HepG2 (cell line): ENCODE results near the gene ARIH2. TPM values are rescaled to one million over a fixed set of nuclear protein-coding genes. Genes with fewer than 3 reads are reported as not detected.

Experiments used
- ATAC-seq: fragments of 200-7000 bp; cut with Tn5 transposase; 3 replicates; pipeline ENCODE4 v1.9.1; 2020; ENCODE audit warnings: mild to moderate bottlenecking, moderate library complexity
- BruUV-seq: library from RNA; stranded (reverse); fragments of 400-500 nt; replicated peaks from 2 replicates; lab custom pipeline; 2021; lab: Mats Ljungman, UMichigan
- CTCF ChIA-PET: fragments of 300-600 bp; formaldehyde crosslinking; extraction: SDS; loops from one replicate; lab custom pipeline; 2021; ENCODE audit warnings: low total read pairs, inconsistent platforms, low intra/inter-chr PET ratio; lab: Yijun Ruan, JAX
- POLR2A ChIA-PET: fragments of 350-600 bp; sonication (Branson Sonifier 250); formaldehyde crosslinking; loops from one replicate; lab custom pipeline; 2020; ENCODE audit warnings: antibody characterized with exemption, inconsistent platforms; lab: Yijun Ruan, JAX
- DNase-seq: peaks from one replicate; pipeline ENCODE4 v3.0.0-alpha.2; 2015; ENCODE audit warnings: low spot score
- FAIRE-seq: peaks from 3 replicates; lab custom pipeline; 2011; peaks lifted over from hg19 to GRCh38; lab: Jason Lieb, UNC
- H2AFZ ChIP-seq: one replicate; pipeline ENCODE4 v1.6.1; 2011; ENCODE audit warnings: low read length, inconsistent platforms
- H3K27ac ChIP-seq: fragments of 300-600 bp; 3 replicates; pipeline ENCODE4 v1.8.0; 2011; ENCODE audit warnings: mixed run types, mild to moderate bottlenecking, mixed read lengths, low read length, inconsistent platforms; ENCODE audit not compliant: insufficient read depth; ENCODE audit errors: extremely low read length
- H3K27me3 ChIP-seq, 2 experiments: fragments of 200-600 bp in 1 of 2; 2 replicates in 1 of 2; 3 replicates in 1 of 2; pipeline versions ENCODE4 v1.6.0 to v1.8.0; 2011; ENCODE audit warnings: low read length in 2 of 2, mild to moderate bottlenecking in 2 of 2, moderate library complexity in 2 of 2, inconsistent platforms in 1 of 2; ENCODE audit not compliant: insufficient read depth in 2 of 2, control insufficient read depth in 1 of 2
- H3K36me3 ChIP-seq, 2 experiments: fragments of 200-600 bp in 1 of 2; replicated peaks in 1 of 2; 2 replicates in 1 of 2; 3 replicates in 1 of 2; pipeline versions ENCODE4 v1.5.1 to v1.8.0; 2011; ENCODE audit warnings: low read length in 2 of 2, inconsistent platforms in 1 of 2; ENCODE audit not compliant: insufficient read depth in 2 of 2, control insufficient read depth in 1 of 2
- H3K4me1 ChIP-seq: 2 replicates; pipeline ENCODE4 v1.5.1; 2012; ENCODE audit warnings: low read length, inconsistent platforms; ENCODE audit not compliant: insufficient read depth
- H3K4me2 ChIP-seq: 2 replicates; pipeline ENCODE4 v1.6.0; 2011; ENCODE audit warnings: low read depth, low read length, inconsistent platforms
- H3K4me3 ChIP-seq, 3 experiments: fragments of 200-600 bp in 1 of 3; sonication (generic), shearing (Covaris generic) in 1 of 3; replicated peaks in 1 of 3; 2 replicates each; pipeline ENCODE4 v1.5.1; 2011 to 2016; ENCODE audit warnings: low read length in 3 of 3, inconsistent platforms in 2 of 3, low read depth in 2 of 3, mild to moderate bottlenecking in 2 of 3, control low read depth in 1 of 3, mixed read lengths in 1 of 3; ENCODE audit not compliant: insufficient read depth in 1 of 3
- H3K79me2 ChIP-seq: one replicate; pipeline ENCODE4 v1.6.1; 2011; ENCODE audit warnings: low read length, inconsistent platforms; ENCODE audit not compliant: insufficient read depth
- H3K9ac ChIP-seq: 2 replicates; pipeline ENCODE4 v1.6.0; 2011; ENCODE audit warnings: mild to moderate bottlenecking, low read depth, low read length, inconsistent platforms; ENCODE audit not compliant: insufficient read depth
- H3K9me3 ChIP-seq: 2 replicates; pipeline ENCODE4 v1.5.1; 2012; ENCODE audit warnings: mild to moderate bottlenecking, low read length
- H4K20me1 ChIP-seq: 2 replicates; pipeline ENCODE4 v1.6.0; 2011; ENCODE audit warnings: inconsistent platforms, mild to moderate bottlenecking, low read length, moderate library complexity; ENCODE audit not compliant: insufficient read depth
- JUN ChIP-seq: sonication (generic); formaldehyde crosslinking; IDR thresholded peaks from 2 replicates; pipeline ENCODE4 v1.4.0; 2020; ENCODE audit warnings: mild to moderate bottlenecking, missing genetic modification reagents
- PHF8 ChIP-seq: sonication (generic); formaldehyde crosslinking; IDR thresholded peaks from 2 replicates; pipeline ENCODE4 v1.5.0; 2020; ENCODE audit warnings: missing genetic modification reagents
- PPARG ChIP-seq: conservative IDR thresholded peaks from 2 replicates; pipeline ENCODE4 v1.6.1; 2016; ENCODE audit warnings: missing biosample characterization, missing genetic modification reagents
- SIN3A ChIP-seq: IDR thresholded peaks from 2 replicates; pipeline ENCODE4 v1.6.1; 2011; ENCODE audit warnings: low read depth, mild to moderate bottlenecking, control low read depth, low read length, borderline replicate concordance
- SP4 ChIP-seq: sonication (generic); formaldehyde crosslinking; IDR thresholded peaks from 2 replicates; pipeline ENCODE4 v1.8.1; 2023; ENCODE audit warnings: mild to moderate bottlenecking, missing genetic modification reagents
- ZEB1 ChIP-seq: IDR thresholded peaks from 2 replicates; pipeline ENCODE4 v1.6.1; 2012; ENCODE audit warnings: mild to moderate bottlenecking, low read depth, inconsistent platforms; ENCODE audit not compliant: insufficient replicate concordance
- ZNF274 ChIP-seq: sonication (generic); formaldehyde crosslinking; IDR thresholded peaks from 2 replicates; pipeline ENCODE4 v1.5.1; 2020; ENCODE audit warnings: mild to moderate bottlenecking, missing genetic modification reagents
- ZNF30 ChIP-seq: sonication (generic); formaldehyde crosslinking; IDR thresholded peaks from 2 replicates; pipeline ENCODE4 v1.5.0; 2020; ENCODE audit warnings: mild to moderate bottlenecking, missing genetic modification reagents
- ZNF580 ChIP-seq: IDR thresholded peaks from 2 replicates; pipeline ENCODE4 v1.6.1; 2016; ENCODE audit warnings: low read depth, borderline replicate concordance
- ZNF75D ChIP-seq: sonication (generic); formaldehyde crosslinking; IDR thresholded peaks from 2 replicates; pipeline ENCODE4 v1.8.1; 2023; ENCODE audit warnings: missing genetic modification reagents, mild to moderate bottlenecking, borderline replicate concordance
- WGBS: methylation state at CpG from one replicate; pipeline ENCODE4 v1.1.6; 2017; ENCODE audit warnings: low lambda C conversion rate; 5-methylcytosine and 5-hydroxymethylcytosine counted together
- in situ Hi-C: cut with HindIII; loops from 2 replicates; pipeline ENCODE4 v1.10.0; 2017; ENCODE audit warnings: low pct_unique_long_range_greater_than_20kb; ENCODE audit not compliant: extremely low pct_ligation_motif_present
- intact Hi-C: fragments of 100-400 bp; cut with micrococcal nuclease; formaldehyde crosslinking; loops from one replicate; pipeline ENCODE4 v1.10.0; 2022; ENCODE audit not compliant: unreplicated experiment
- polyA plus RNA-seq, 8 experiments: library from polyadenylated mRNA; depleted of rRNA in 3 of 8; stranded (reverse) in 7 of 8; unstranded in 1 of 8; fragments of >200 nt; fragmentation: Illumina TruSeq in 4 of 8; extraction: Trizol in 4 of 8; gene quantifications; 2 replicates each; pipeline versions ENCODE4 v1.2.1 to v1.2.3, GENCODE V29; 2011 to 2016; ENCODE audit warnings: low read depth in 4 of 8, missing spikeins in 1 of 8, mixed read lengths in 1 of 8; ENCODE audit not compliant: insufficient read depth in 1 of 8
- total RNA-seq, 5 experiments: library from RNA; depleted of rRNA; stranded (reverse); fragments of >200 nt; fragmentation: Illumina TruSeq; extraction: Trizol; gene quantifications; 2 replicates each; pipeline ENCODE4 v1.2.3, GENCODE V29; 2016; ENCODE audit warnings: low read depth in 1 of 5
- TF ChIP-seq, protein P1 (sequence below): sonication (generic); formaldehyde crosslinking; IDR thresholded peaks from 2 replicates; pipeline ENCODE4 v1.4.0; 2020; ENCODE audit warnings: mild to moderate bottlenecking, missing genetic modification reagents
- TF ChIP-seq, protein P2 (sequence below): sonication (generic); formaldehyde crosslinking; IDR thresholded peaks from 2 replicates; pipeline ENCODE4 v1.9.0; 2021; ENCODE audit warnings: missing genetic modification reagents, borderline replicate concordance

The ARIH2 gene
- total and polyA plus RNA-seq, 2 of the 13 experiments (the other 11 are each of a cell fraction or from before 2014, with no cell fraction given): 64.8 to 83.3 TPM

DNA sequence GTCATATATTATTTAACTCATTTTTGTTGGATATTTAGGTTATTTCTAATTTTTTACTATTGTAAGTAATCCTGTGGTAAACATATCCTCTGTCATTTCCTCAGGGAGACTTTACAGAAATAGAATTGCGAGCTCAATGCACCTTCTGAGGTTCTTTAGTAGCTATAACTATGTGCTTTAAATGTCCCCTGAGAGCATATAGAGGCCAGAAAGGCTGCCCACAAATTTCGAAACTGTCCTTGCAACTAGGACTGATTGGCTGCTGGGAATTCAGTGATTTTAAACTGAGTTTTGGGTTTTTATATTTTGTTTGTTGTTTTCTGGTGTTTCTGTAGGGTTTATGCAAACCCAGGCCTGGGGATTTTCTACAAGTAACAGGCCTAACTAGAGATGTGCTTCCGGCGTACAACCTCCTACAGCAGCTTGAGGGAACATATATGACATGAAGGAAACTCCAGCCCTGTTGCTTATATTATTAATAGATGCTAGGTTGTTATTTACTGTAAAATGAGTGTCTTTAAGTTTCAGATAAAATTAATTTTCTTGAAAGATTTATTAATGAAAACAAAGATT, 42.3 kb downstream of the ARIH2 start (continued):
- TF ChIP-seq, protein P1, sequence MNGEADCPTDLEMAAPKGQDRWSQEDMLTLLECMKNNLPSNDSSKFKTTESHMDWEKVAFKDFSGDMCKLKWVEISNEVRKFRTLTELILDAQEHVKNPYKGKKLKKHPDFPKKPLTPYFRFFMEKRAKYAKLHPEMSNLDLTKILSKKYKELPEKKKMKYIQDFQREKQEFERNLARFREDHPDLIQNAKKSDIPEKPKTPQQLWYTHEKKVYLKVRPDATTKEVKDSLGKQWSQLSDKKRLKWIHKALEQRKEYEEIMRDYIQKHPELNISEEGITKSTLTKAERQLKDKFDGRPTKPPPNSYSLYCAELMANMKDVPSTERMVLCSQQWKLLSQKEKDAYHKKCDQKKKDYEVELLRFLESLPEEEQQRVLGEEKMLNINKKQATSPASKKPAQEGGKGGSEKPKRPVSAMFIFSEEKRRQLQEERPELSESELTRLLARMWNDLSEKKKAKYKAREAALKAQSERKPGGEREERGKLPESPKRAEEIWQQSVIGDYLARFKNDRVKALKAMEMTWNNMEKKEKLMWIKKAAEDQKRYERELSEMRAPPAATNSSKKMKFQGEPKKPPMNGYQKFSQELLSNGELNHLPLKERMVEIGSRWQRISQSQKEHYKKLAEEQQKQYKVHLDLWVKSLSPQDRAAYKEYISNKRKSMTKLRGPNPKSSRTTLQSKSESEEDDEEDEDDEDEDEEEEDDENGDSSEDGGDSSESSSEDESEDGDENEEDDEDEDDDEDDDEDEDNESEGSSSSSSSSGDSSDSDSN (CRISPR knock-in tag): no peak
- TF ChIP-seq PPARG (CRISPR knock-in tag) (no peak), SP4 (CRISPR knock-in tag) (no peak), ZNF274 (CRISPR knock-in tag) (no peak), JUN (CRISPR knock-in tag) (no peak), ZEB1 (no peak)
- TF ChIP-seq, protein P2, sequence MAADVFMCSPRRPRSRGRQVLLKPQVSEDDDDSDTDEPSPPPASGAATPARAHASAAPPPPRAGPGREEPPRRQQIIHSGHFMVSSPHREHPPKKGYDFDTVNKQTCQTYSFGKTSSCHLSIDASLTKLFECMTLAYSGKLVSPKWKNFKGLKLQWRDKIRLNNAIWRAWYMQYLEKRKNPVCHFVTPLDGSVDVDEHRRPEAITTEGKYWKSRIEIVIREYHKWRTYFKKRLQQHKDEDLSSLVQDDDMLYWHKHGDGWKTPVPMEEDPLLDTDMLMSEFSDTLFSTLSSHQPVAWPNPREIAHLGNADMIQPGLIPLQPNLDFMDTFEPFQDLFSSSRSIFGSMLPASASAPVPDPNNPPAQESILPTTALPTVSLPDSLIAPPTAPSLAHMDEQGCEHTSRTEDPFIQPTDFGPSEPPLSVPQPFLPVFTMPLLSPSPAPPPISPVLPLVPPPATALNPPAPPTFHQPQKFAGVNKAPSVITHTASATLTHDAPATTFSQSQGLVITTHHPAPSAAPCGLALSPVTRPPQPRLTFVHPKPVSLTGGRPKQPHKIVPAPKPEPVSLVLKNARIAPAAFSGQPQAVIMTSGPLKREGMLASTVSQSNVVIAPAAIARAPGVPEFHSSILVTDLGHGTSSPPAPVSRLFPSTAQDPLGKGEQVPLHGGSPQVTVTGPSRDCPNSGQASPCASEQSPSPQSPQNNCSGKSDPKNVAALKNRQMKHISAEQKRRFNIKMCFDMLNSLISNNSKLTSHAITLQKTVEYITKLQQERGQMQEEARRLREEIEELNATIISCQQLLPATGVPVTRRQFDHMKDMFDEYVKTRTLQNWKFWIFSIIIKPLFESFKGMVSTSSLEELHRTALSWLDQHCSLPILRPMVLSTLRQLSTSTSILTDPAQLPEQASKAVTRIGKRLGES (CRISPR knock-in tag): no peak

DNA sequence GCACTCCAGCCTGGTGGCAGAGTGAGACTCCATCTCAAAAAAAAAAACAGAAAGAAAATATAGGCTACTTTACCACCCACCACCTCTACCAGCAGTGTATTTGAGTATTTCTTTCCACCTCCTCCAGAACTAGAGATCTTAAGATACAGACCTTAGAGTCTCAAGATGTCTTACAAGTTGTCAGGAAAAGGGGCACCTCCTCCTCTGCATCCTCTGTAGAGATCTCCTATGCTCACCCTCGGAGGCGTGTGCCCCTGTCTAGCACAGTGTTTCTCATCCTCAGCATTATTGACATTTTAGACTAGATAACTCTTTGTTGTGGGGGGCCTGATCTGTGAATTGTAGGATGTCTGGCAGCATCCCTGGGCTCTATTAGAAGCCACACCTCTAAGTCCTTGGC, 43.7 kb downstream of the ARIH2 start:
- ChIA-PET CTCF (no interaction called here), POLR2A (no interaction called here)
- intact Hi-C loops: no loop called here
- H3K27ac ChIP-seq: no peak overlapping the region
- H2AFZ ChIP-seq: no peak overlapping the region
- no peaks in the 10 kb centered on the region for H3K9me3 ChIP-seq
- no peak overlapping the region for H3K4me3 ChIP-seq
- DNase-seq (no peak), FAIRE-seq (no peak), ATAC-seq (no peak)
- peaks cover 7% of the 10 kb centered on the region for H3K79me2 ChIP-seq
- H3K9ac ChIP-seq: no peak overlapping the region
- peaks cover 14 to 58% of the 10 kb centered on the region in 2 experiments for H3K36me3 ChIP-seq
- in situ Hi-C loops: no loop called here
- no peaks in the 10 kb centered on the region for H4K20me1 ChIP-seq
- H3K4me1 ChIP-seq: no peaks in the 10 kb centered on the region
- no TSS peak for BruUV-seq
- TF ChIP-seq ZNF30 (CRISPR knock-in tag): no peak
- no peak for TF ChIP-seq ZNF580 (CRISPR knock-in tag)
- no peak for TF ChIP-seq SIN3A
- no peak for TF ChIP-seq ZNF75D (CRISPR knock-in tag)
- TF ChIP-seq PHF8 (CRISPR knock-in tag): no peak
- TF ChIP-seq, all 625 proteins: peak for 0
- no peaks in the 10 kb centered on the region for H3K27me3 ChIP-seq
- 94% methylated on average over 2 of the region's 2 CpGs for WGBS
- H3K4me2 ChIP-seq: no peak overlapping the region
